ENCODE measurements around the gene GPD1L. TPM values are rescaled to one million over a fixed set of nuclear protein-coding genes. Genes with fewer than 3 reads are reported as not detected.
"Not testable (repeated sequence)": the region's sequence is repeated elsewhere in the genome, so short reads cannot be mapped to it uniquely, and the experiment has no call there.

The GPD1L gene
- total and polyA plus RNA-seq, 7 experiments from 2014 or later, result 10.6 to 23.8 (median 21.0) TPM

- Mint-ChIP-seq H3K27ac (peak overlapping the region in 1 of 9 donors; percentile 35), H3K4me3 (no peak overlapping the region), H3K27me3 (no peaks in the 10 kb centered on the region), H3K4me1 (peaks cover 33 to 83% (median 72%) of the 10 kb centered on the region in 7 donors), H3K9me3 (peaks cover 0 to 8% (median 3%) of the 10 kb centered on the region in 11 donors), H3K36me3 (peaks cover 4 to 28% (median 5%) of the 10 kb centered on the region in 5 donors)
- no peak overlapping the region for H3K4me3 ChIP-seq (ENCODE audit: low read length)
- ChIA-PET POLR2A (no interaction called here), CTCF (no interaction called here)
- ATAC-seq (no peak), DNase-seq (no peak)
- H3K27ac ChIP-seq (ENCODE audit: low read depth, low read length), result no peak overlapping the region
- intact Hi-C loops (cut with micrococcal nuclease), result loop anchor here (5.0 to 10.0 kb wide), 4 partner anchors 195 to 885 kb away; no protein-coding TSS in a partner anchor
- no peaks in the 10 kb centered on the region for H3K9me3 ChIP-seq (ENCODE audit: control insufficient read depth in 2 of 3, low read length in 3 of 3)
- no peaks in the 10 kb centered on the region for H3K27me3 ChIP-seq (ENCODE audit: control insufficient read depth in 2 of 2, insufficient read depth in 2 of 2, low read length in 2 of 2)
- H3K4me1 ChIP-seq (ENCODE audit: control insufficient read depth in 2 of 2, insufficient read depth in 2 of 2, low read length in 2 of 2), result peaks cover 29 to 31% of the 10 kb centered on the region in 2 donors
- H3K36me3 ChIP-seq (ENCODE audit: control insufficient read depth in 2 of 3, insufficient read depth in 3 of 3, low read length in 3 of 3), result no peaks in the 10 kb centered on the region
Observed at GRCh38 chr3:32110233-32110760, 3.9 kb downstream of the GPD1L start.

- Histone ChIP-seq H3K36me3 (ENCODE audit: control insufficient read depth in 2 of 3, insufficient read depth in 3 of 3, low read length in 3 of 3) (no peaks in the 10 kb centered on the region), H3K4me1 (ENCODE audit: control insufficient read depth in 2 of 2, insufficient read depth in 2 of 2, low read length in 2 of 2) (peaks cover 29 to 31% of the 10 kb centered on the region in 2 donors), H3K9me3 (ENCODE audit: control insufficient read depth in 2 of 3, low read length in 3 of 3) (no peaks in the 10 kb centered on the region), H3K4me3 (ENCODE audit: low read length) (no peak overlapping the region), H3K27ac (ENCODE audit: low read depth, low read length) (no peak overlapping the region), H3K27me3 (ENCODE audit: control insufficient read depth in 2 of 2, insufficient read depth in 2 of 2, low read length in 2 of 2) (no peaks in the 10 kb centered on the region)
- ChIA-PET POLR2A (no interaction called here), CTCF (interaction anchor here (0.7 kb wide), 1 partner anchor 933 kb away, joined by 3 read pairs; no protein-coding TSS in a partner anchor)
- no peaks in the 10 kb centered on the region for H3K27me3 Mint-ChIP-seq
- peak overlapping the region in 5 of 9 donors; percentile 0 to 56 (median 17) for H3K27ac Mint-ChIP-seq
- intact Hi-C loops (cut with micrococcal nuclease), result loop anchor here (5.0 to 10.0 kb wide), 4 partner anchors 193 to 887 kb away; no protein-coding TSS in a partner anchor
- no peak for DNase-seq
- ATAC-seq, result no peak
- peak overlapping the region in 1 of 10 donors; percentile 26 for H3K4me3 Mint-ChIP-seq
- H3K9me3 Mint-ChIP-seq, result peaks cover 0 to 9% (median 3%) of the 10 kb centered on the region in 11 donors
- H3K4me1 Mint-ChIP-seq, result peaks cover 33 to 89% (median 77%) of the 10 kb centered on the region in 7 donors
- H3K36me3 Mint-ChIP-seq, result peaks cover 4 to 34% (median 5%) of the 10 kb centered on the region in 5 donors
Observed at GRCh38 chr3:32111560-32111959, 5.1 kb downstream of the GPD1L start.

GRCh38 chr3:32113566-32113965 is 7.1 kb downstream of the GPD1L start:
- ChIA-PET POLR2A (interaction anchor here (0.6 to 2.6 kb wide), 6 partner anchors 8 to 586 kb away, joined by 3 to 13 read pairs (median 3); partner anchors contain the start of genes CNOT10 and GPD1L), CTCF (interaction anchor here (4.3 kb wide), 1 partner anchor 95 kb away, joined by 22 read pairs; no protein-coding TSS in a partner anchor)
- H3K4me3 ChIP-seq (ENCODE audit: low read length), result no peak overlapping the region
- Mint-ChIP-seq H3K4me3 (peak overlapping the region in 8 of 10 donors; percentile 70 to 90 (median 82)), H3K27ac (peak overlapping the region in 8 of 9 donors; percentile 74 to 95 (median 92)), H3K4me1 (peaks cover 32 to 95% (median 82%) of the 10 kb centered on the region in 7 donors), H3K27me3 (no peaks in the 10 kb centered on the region), H3K36me3 (peaks cover 4 to 40% (median 5%) of the 10 kb centered on the region in 5 donors), H3K9me3 (peaks cover 0 to 9% (median 3%) of the 10 kb centered on the region in 11 donors)
- no peaks in the 10 kb centered on the region for H3K9me3 ChIP-seq (ENCODE audit: control insufficient read depth in 2 of 3, low read length in 3 of 3)
- no peaks in the 10 kb centered on the region for H3K36me3 ChIP-seq (ENCODE audit: control insufficient read depth in 2 of 3, insufficient read depth in 3 of 3, low read length in 3 of 3)
- ATAC-seq (no peak), DNase-seq (no peak)
- peaks cover 18 to 25% of the 10 kb centered on the region in 2 donors for H3K4me1 ChIP-seq (ENCODE audit: control insufficient read depth in 2 of 2, insufficient read depth in 2 of 2, low read length in 2 of 2)
- intact Hi-C loops (cut with micrococcal nuclease), result loop anchor here (5.0 to 10.0 kb wide), 4 partner anchors 191 to 889 kb away; no protein-coding TSS in a partner anchor
- H3K27ac ChIP-seq (ENCODE audit: low read depth, low read length), result no peak overlapping the region
- no peaks in the 10 kb centered on the region for H3K27me3 ChIP-seq (ENCODE audit: control insufficient read depth in 2 of 2, insufficient read depth in 2 of 2, low read length in 2 of 2)

- intact Hi-C loops (cut with micrococcal nuclease), result loop anchor here (1.0 to 10.0 kb wide), 11 partner anchors 8 to 889 kb away; partner anchors contain the start of genes GPD1L (in 2 of the 2), CNOT10 (in 1 of the 2) and STT3B (in 1 of the 2)
- H3K9me3 ChIP-seq (ENCODE audit: control insufficient read depth in 2 of 3, low read length in 3 of 3), result no peaks in the 10 kb centered on the region
- peak; percentile 1 for ATAC-seq
- POLR2A ChIA-PET, result interaction anchor here (0.6 to 2.6 kb wide), 8 partner anchors 8 to 586 kb away, joined by 3 to 13 read pairs (median 4); partner anchors contain the start of genes CNOT10 and GPD1L
- H3K27ac ChIP-seq (ENCODE audit: low read depth, low read length), result peak overlapping the region; percentile 51
- H3K4me1 ChIP-seq (ENCODE audit: control insufficient read depth in 2 of 2, insufficient read depth in 2 of 2, low read length in 2 of 2), result peaks cover 18 to 30% of the 10 kb centered on the region in 2 donors
- Mint-ChIP-seq H3K36me3 (peaks cover 4 to 43% (median 5%) of the 10 kb centered on the region in 5 donors), H3K9me3 (peaks cover 0 to 9% (median 3%) of the 10 kb centered on the region in 11 donors), H3K27me3 (no peaks in the 10 kb centered on the region), H3K4me1 (peaks cover 37 to 95% (median 85%) of the 10 kb centered on the region in 7 donors), H3K27ac (peak overlapping the region; percentile 85 to 95 (median 93)), H3K4me3 (peak overlapping the region; percentile 70 to 90 (median 82))
- peak overlapping the region; percentile 33 for H3K4me3 ChIP-seq (ENCODE audit: low read length)
- no peaks in the 10 kb centered on the region for H3K27me3 ChIP-seq (ENCODE audit: control insufficient read depth in 2 of 2, insufficient read depth in 2 of 2, low read length in 2 of 2)
- DNase-seq, result peak in 1 of 9 donors; percentile 34
- CTCF ChIA-PET, result interaction anchor here (1.4 to 4.3 kb wide), 2 partner anchors 30 to 95 kb away, joined by 4 to 22 read pairs; no protein-coding TSS in a partner anchor
- no peaks in the 10 kb centered on the region for H3K36me3 ChIP-seq (ENCODE audit: control insufficient read depth in 2 of 3, insufficient read depth in 3 of 3, low read length in 3 of 3)
Observed at GRCh38 chr3:32113981-32114545, 7.6 kb downstream of the GPD1L start.

GRCh38 chr3:32114546-32115386 is 8.3 kb downstream of the GPD1L start:
- H3K27me3 ChIP-seq (ENCODE audit: control insufficient read depth in 2 of 2, insufficient read depth in 2 of 2, low read length in 2 of 2); H3K27me3 Mint-ChIP-seq; H3K9me3 ChIP-seq (ENCODE audit: control insufficient read depth in 2 of 3, low read length in 3 of 3); H3K36me3 ChIP-seq (ENCODE audit: control insufficient read depth in 2 of 3, insufficient read depth in 3 of 3, low read length in 3 of 3); H3K9me3 Mint-ChIP-seq: not testable (repeated sequence)
- intact Hi-C loops (cut with micrococcal nuclease), result loop anchor here (1.0 to 10.0 kb wide), 12 partner anchors 8 to 890 kb away; partner anchors contain the start of genes GPD1L (in 2 of the 2), CNOT10 (in 1 of the 2) and STT3B (in 1 of the 2)
- H3K4me3 Mint-ChIP-seq, result peak overlapping the region; percentile 70 to 90 (median 82)
- peak overlapping the region; percentile 85 to 95 (median 93) for H3K27ac Mint-ChIP-seq
- DNase-seq, result peak; percentile 18 to 90 (median 83)
- CTCF ChIA-PET, result interaction anchor here (0.6 to 4.3 kb wide), 4 partner anchors 10 to 221 kb away, joined by 3 to 22 read pairs (median 4); no protein-coding TSS in a partner anchor
- ATAC-seq, result peak; percentile 78
- peaks cover 0 to 38% (median 0%) of the 10 kb centered on the region in 5 donors for H3K36me3 Mint-ChIP-seq
- H3K4me1 Mint-ChIP-seq, result peaks cover 40 to 96% (median 85%) of the 10 kb centered on the region in 7 donors
- H3K27ac ChIP-seq (ENCODE audit: low read depth, low read length), result peak overlapping the region; percentile 51
- peak overlapping the region; percentile 33 for H3K4me3 ChIP-seq (ENCODE audit: low read length)
- POLR2A ChIA-PET, result interaction anchor here (0.7 to 2.6 kb wide), 9 partner anchors 9 to 582 kb away, joined by 3 to 13 read pairs (median 3); partner anchors contain the start of genes GPD1L and STT3B
- peaks cover 18 to 36% of the 10 kb centered on the region in 2 donors for H3K4me1 ChIP-seq (ENCODE audit: control insufficient read depth in 2 of 2, insufficient read depth in 2 of 2, low read length in 2 of 2)
